Stimulated activated CD4-positive, alpha-beta T cell treated with anti-CD3 and anti-CD28 coated beads, Interleukin-4, amount 100 ng/mL, for 48 hours (primary cell): ENCODE data around the gene PDXP.

Experiments
- DNase-seq, 2 donors: peaks; one replicate each; pipeline ENCODE4 v3.0.0-alpha.2; 2020; ENCODE audit warnings: low read depth in 2 of 2

The PDXP gene

GRCh38 chr22:37697538-37697835 is 39.0 kb downstream of the PDXP start:
- no peak for DNase-seq

GRCh38 chr22:37701141-37701786 is 42.7 kb downstream of the PDXP start:
- no peak for DNase-seq

GRCh38 chr22:37703906-37704305 is 45.4 kb downstream of the PDXP start:
- DNase-seq, result no peak

- no peak for DNase-seq
These were observed 46.1 kb downstream of the PDXP start for GRCh38 chr22:37704645-37705044.

GRCh38 chr22:37705205-37705604 is 46.7 kb downstream of the PDXP start:
- no peak for DNase-seq

GRCh38 chr22:37708580-37709444 is 50.3 kb downstream of the PDXP start:
- DNase-seq, result no peak

GRCh38 chr22:37709445-37709765 is 50.9 kb downstream of the PDXP start:
- DNase-seq, result no peak

- no peak for DNase-seq
These were observed 52.2 kb downstream of the PDXP start for GRCh38 chr22:37710675-37711074.

GRCh38 chr22:37711490-37711889 is 53.0 kb downstream of the PDXP start:
- DNase-seq, result no peak

- no peak for DNase-seq
These were observed 55.2 kb downstream of the PDXP start for GRCh38 chr22:37713761-37714160.

- DNase-seq, result no peak
These were observed 56.1 kb downstream of the PDXP start for GRCh38 chr22:37714634-37715033.

- DNase-seq, result no peak
These were observed 57.2 kb downstream of the PDXP start for GRCh38 chr22:37715760-37716159.
